IMR-90 (cell line): ENCODE results near the gene TGFBR2. TPM values are rescaled to one million over a fixed set of nuclear protein-coding genes. Genes with fewer than 3 reads are reported as not detected.

ENCODE experiments used
- ATAC-seq: fragments of 200-7000 bp; cut with Tn5 transposase; 2 replicates; pipeline ENCODE4 v1.9.1; 2020; ENCODE audit warnings: low read depth, mild to moderate bottlenecking, moderate library complexity
- BruUV-seq: library from RNA; stranded (reverse); fragments of 400-500 nt; replicated peaks from 2 replicates; lab custom pipeline; 2021; lab: Mats Ljungman, UMichigan
- CTCF ChIA-PET: fragments of 300-600 bp; formaldehyde crosslinking; extraction: SDS; loops from one replicate; lab custom pipeline; 2021; ENCODE audit warnings: antibody characterized with exemption; lab: Yijun Ruan, JAX
- POLR2A ChIA-PET: fragments of 300-600 bp; sonication (Branson Sonifier 250); formaldehyde crosslinking; loops from one replicate; lab custom pipeline; 2022; ENCODE audit warnings: antibody characterized with exemption; ENCODE audit not compliant: unreplicated experiment; lab: Charles Lee
- DNase-seq: peaks from one replicate; pipeline ENCODE4 v3.0.0; 2013
- H2AFZ ChIP-seq: replicated peaks from 2 replicates; pipeline ENCODE3; 2013; ENCODE audit warnings: low read length, mild to moderate bottlenecking; ENCODE audit not compliant: poor library complexity
- H2AK5ac ChIP-seq: 2 replicates; pipeline ENCODE4 v1.6.1; 2013; ENCODE audit warnings: low read depth, low read length, inconsistent platforms
- H2AK9ac ChIP-seq: replicated peaks from 2 replicates; pipeline ENCODE3; 2013; ENCODE audit warnings: mild to moderate bottlenecking, low read depth, low read length, moderate library complexity; ENCODE audit not compliant: poor library complexity
- H2BK120ac ChIP-seq: 2 replicates; pipeline ENCODE4 v1.6.1; 2013; ENCODE audit warnings: low read depth, low read length, inconsistent platforms
- H2BK15ac ChIP-seq: 3 replicates; pipeline ENCODE4 v1.6.1; 2013; ENCODE audit warnings: low read depth, low read length, inconsistent platforms
- H2BK20ac ChIP-seq: 2 replicates; pipeline ENCODE4 v1.6.1; 2013; ENCODE audit warnings: low read depth, mild to moderate bottlenecking, inconsistent platforms, low read length, moderate library complexity
- H2BK5ac ChIP-seq: 2 replicates; pipeline ENCODE4 v1.6.1; 2013; ENCODE audit warnings: mild to moderate bottlenecking, low read depth, low read length, inconsistent platforms; ENCODE audit not compliant: poor library complexity, severe bottlenecking
- H3K14ac ChIP-seq: replicated peaks from 2 replicates; pipeline ENCODE4 v1.6.1; 2013; ENCODE audit warnings: low read depth, low read length, inconsistent platforms
- H3K18ac ChIP-seq: 2 replicates; pipeline ENCODE4 v1.6.1; 2013; ENCODE audit warnings: low read depth, low read length, control low read depth
- H3K23ac ChIP-seq: 2 replicates; pipeline ENCODE4 v1.6.1; 2013; ENCODE audit warnings: low read depth, low read length, inconsistent platforms
- H3K27ac ChIP-seq: 2 replicates; pipeline ENCODE4 v1.5.1; 2013; ENCODE audit warnings: mild to moderate bottlenecking, control low read depth, low read length; ENCODE audit not compliant: insufficient read depth
- H3K27me3 ChIP-seq: 2 replicates; pipeline ENCODE4 v1.6.1; 2013; ENCODE audit warnings: low read length; ENCODE audit not compliant: control insufficient read depth, insufficient read depth
- H3K36me3 ChIP-seq: 2 replicates; pipeline ENCODE4 v1.6.1; 2013; ENCODE audit warnings: low read length, mixed read lengths; ENCODE audit not compliant: control insufficient read depth, insufficient read depth
- H3K4ac ChIP-seq: 2 replicates; pipeline ENCODE4 v1.6.1; 2013; ENCODE audit warnings: low read depth, low read length, inconsistent platforms
- H3K4me1 ChIP-seq: 2 replicates; pipeline ENCODE4 v1.6.1; 2013; ENCODE audit warnings: low read length, mixed read lengths; ENCODE audit not compliant: control insufficient read depth, insufficient read depth
- H3K4me2 ChIP-seq: 2 replicates; pipeline ENCODE4 v1.6.1; 2013; ENCODE audit warnings: low read depth, mild to moderate bottlenecking, control low read depth, low read length, moderate library complexity
- H3K4me3 ChIP-seq: 2 replicates; pipeline ENCODE4 v1.5.1; 2013; ENCODE audit warnings: low read depth, mild to moderate bottlenecking, control low read depth, low read length, moderate library complexity; ENCODE audit not compliant: insufficient read depth
- H3K56ac ChIP-seq: 2 replicates; pipeline ENCODE4 v1.6.1; 2013; ENCODE audit warnings: low read length, inconsistent platforms; ENCODE audit not compliant: insufficient read depth; ENCODE audit errors: extremely low read depth
- H3K79me1 ChIP-seq, 2 experiments: 2 replicates each; pipeline ENCODE4 v1.6.1; 2013; ENCODE audit warnings: low read length in 2 of 2, inconsistent platforms in 1 of 2, low read depth in 1 of 2
- H3K9ac ChIP-seq: 2 replicates; pipeline ENCODE4 v1.6.1; 2013; ENCODE audit warnings: low read depth, low read length, control low read depth
- H3K9me1 ChIP-seq: 2 replicates; pipeline ENCODE4 v1.6.1; 2013; ENCODE audit warnings: low read length, inconsistent platforms; ENCODE audit not compliant: insufficient read depth
- H3K9me3 ChIP-seq: 2 replicates; pipeline ENCODE4 v1.6.1; 2013; ENCODE audit warnings: low read length; ENCODE audit not compliant: control insufficient read depth, insufficient read depth
- H4K20me1 ChIP-seq: 2 replicates; pipeline ENCODE4 v1.6.1; 2013; ENCODE audit warnings: low read length, inconsistent platforms; ENCODE audit not compliant: insufficient read depth
- H4K5ac ChIP-seq: 2 replicates; pipeline ENCODE4 v1.6.1; 2013; ENCODE audit warnings: mild to moderate bottlenecking, low read depth, low read length, control low read depth
- H4K8ac ChIP-seq, 2 experiments: 2 replicates each; pipeline ENCODE4 v1.6.1; 2013; ENCODE audit warnings: low read depth in 2 of 2, low read length in 2 of 2, control low read depth in 1 of 2, inconsistent platforms in 1 of 2
- H4K91ac ChIP-seq: 2 replicates; pipeline ENCODE4 v1.6.1; 2013; ENCODE audit warnings: low read depth, low read length, inconsistent platforms; ENCODE audit not compliant: insufficient read depth
- BHLHE40 ChIP-seq: fragments of 150-350 bp; IDR thresholded peaks from 2 replicates; pipeline ENCODE4 v1.6.1; 2016; ENCODE audit warnings: mild to moderate bottlenecking, low read depth, low read length
- CEBPB ChIP-seq: IDR thresholded peaks from 2 replicates; pipeline ENCODE4 v1.6.1; 2012; ENCODE audit warnings: low read depth, low read length, improper control_type of control experiment
- CHD1 ChIP-seq: IDR thresholded peaks from 2 replicates; pipeline ENCODE4 v1.6.1; 2012; ENCODE audit warnings: low read depth, low read length, improper control_type of control experiment
- MAFK ChIP-seq: IDR thresholded peaks from 2 replicates; pipeline ENCODE4 v1.6.1; 2012; ENCODE audit warnings: low read depth, low read length, improper control_type of control experiment
- MAZ ChIP-seq: IDR thresholded peaks from 2 replicates; pipeline ENCODE4 v1.6.1; 2012; ENCODE audit warnings: low read depth, mild to moderate bottlenecking, low read length, improper control_type of control experiment, moderate library complexity, borderline replicate concordance
- MXI1 ChIP-seq: IDR thresholded peaks from 2 replicates; pipeline ENCODE4 v1.6.1; 2012; ENCODE audit warnings: low read depth, mild to moderate bottlenecking, low read length, moderate library complexity, borderline replicate concordance
- NFE2L2 ChIP-seq: fragments of 150-350 bp; IDR thresholded peaks from 2 replicates; pipeline ENCODE4 v1.6.1; 2016; ENCODE audit warnings: low read depth, mild to moderate bottlenecking, low read length
- POLR2A ChIP-seq: IDR thresholded peaks from 2 replicates; pipeline ENCODE4 v1.6.1; 2012; ENCODE audit warnings: mild to moderate bottlenecking, low read depth, low read length
- RAD21 ChIP-seq: IDR thresholded peaks from 2 replicates; pipeline ENCODE4 v1.6.1; 2012; ENCODE audit warnings: low read length, improper control_type of control experiment
- RFX5 ChIP-seq: IDR thresholded peaks from 2 replicates; pipeline ENCODE4 v1.8.0; 2012; ENCODE audit warnings: low read depth, mild to moderate bottlenecking, low read length, moderate library complexity
- SMC3 ChIP-seq: fragments of 150-350 bp; IDR thresholded peaks from 2 replicates; pipeline ENCODE4 v1.6.1; 2016; ENCODE audit warnings: low read depth, mild to moderate bottlenecking, antibody characterized with exemption, low read length, moderate library complexity
- WGBS, 2 experiments: methylation state at CpG; one replicate each; pipeline versions ENCODE4 v1.1.5 to v1.1.7; 2013; ENCODE audit warnings: missing lambda C conversion rate in 2 of 2; ENCODE audit not compliant: insufficient read length in 1 of 2; ENCODE audit errors: extremely low coverage in 2 of 2; 5-methylcytosine and 5-hydroxymethylcytosine counted together
- dilution Hi-C: fragments of 300-500 bp; cut with HindIII; formaldehyde crosslinking; loops from one replicate; pipeline ENCODE4 v1.14.3; 2018; ENCODE audit warnings: low sequenced_read_pairs; ENCODE audit not compliant: unreplicated experiment
- in situ Hi-C: fragments of 300-500 bp; cut with MboI; formaldehyde crosslinking; loops from 3 replicates; pipeline ENCODE4 v1.14.3; 2019; ENCODE audit warnings: low sequenced_read_pairs, inconsistent platforms, mixed read lengths
- intact Hi-C: fragments of 100-400 bp; cut with micrococcal nuclease; formaldehyde crosslinking; loops from 2 replicates; pipeline ENCODE4 v1.10.0; 2022
- polyA plus RNA-seq, 3 experiments: library from polyadenylated mRNA; depleted of rRNA; stranded (reverse); fragments of >200 nt; gene quantifications; 2 replicates each; pipeline ENCODE4 v1.2.3, GENCODE V29; 2012; ENCODE audit warnings: low replicate concordance in 1 of 3
- total RNA-seq: library from RNA; depleted of rRNA; stranded (reverse); fragments of >200 nt; gene quantifications from 2 replicates; pipeline ENCODE4 v1.2.3, GENCODE V29; 2012
- TF ChIP-seq, protein P1 (sequence below): fragments of 150-350 bp; IDR thresholded peaks from 2 replicates; pipeline ENCODE4 v1.6.1; 2016; ENCODE audit warnings: low read depth, mild to moderate bottlenecking, low read length, moderate library complexity, borderline replicate concordance
- TF ChIP-seq, protein P2 (sequence below): conservative IDR thresholded peaks from 2 replicates; pipeline ENCODE4 v1.5.1; 2012; ENCODE audit warnings: mild to moderate bottlenecking, low read depth, low read length, improper control_type of control experiment
- TF ChIP-seq, protein P3 (sequence below): fragments of 150-350 bp; IDR thresholded peaks from 2 replicates; pipeline ENCODE4 v1.6.1; 2017; ENCODE audit warnings: mild to moderate bottlenecking, antibody characterized with exemption, low read length, low read depth

TGFBR2 gene
- total and polyA plus RNA-seq, 2 of the 4 experiments (the other 2 are of a cell fraction) = 63.7 to 87.5 TPM

DNA sequence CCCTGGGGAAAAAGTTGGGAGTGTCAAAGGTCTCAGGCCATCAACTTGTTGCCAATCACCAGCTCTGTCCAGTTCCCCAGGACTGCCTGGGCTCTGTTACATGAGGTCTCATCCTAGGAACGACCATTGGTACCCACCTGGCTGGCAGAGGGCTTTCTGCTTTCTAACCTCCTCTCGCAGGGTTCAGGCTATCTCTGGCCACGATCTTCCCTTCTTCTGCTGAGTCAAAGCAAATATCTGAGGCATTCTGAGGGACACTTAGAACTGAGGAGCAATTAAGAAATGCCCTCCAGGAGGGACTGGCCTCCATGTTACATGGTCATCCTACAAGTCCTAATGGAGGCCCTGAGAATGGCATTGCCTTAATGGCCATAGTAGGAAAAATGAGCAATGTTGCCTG lies 77.4 kb downstream of the TGFBR2 start (continued):
- TF ChIP-seq MXI1 (no peak), BHLHE40 (no peak)

DNA sequence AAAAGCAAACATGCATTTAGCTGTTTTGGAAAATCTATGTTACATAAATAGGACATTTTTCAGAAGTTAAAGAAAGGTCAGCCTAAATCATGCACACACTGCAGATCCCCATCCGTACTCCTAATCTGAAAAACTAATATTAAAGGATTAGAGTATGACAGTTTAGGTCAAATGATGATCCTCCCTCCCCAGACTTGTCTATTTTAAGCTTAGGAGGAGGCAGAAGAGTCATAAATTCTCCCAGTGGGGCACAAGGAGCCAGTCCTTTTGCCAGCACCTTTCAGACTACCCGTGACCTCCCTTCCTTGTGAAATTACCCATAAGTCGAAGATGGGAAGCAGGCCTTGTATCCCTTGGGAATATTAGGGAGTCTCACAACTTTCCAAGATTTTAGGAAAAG lies 78.0 kb downstream of the TGFBR2 start:
- Histone ChIP-seq H2AFZ (no peak overlapping the region), H3K18ac (no peak overlapping the region), H2BK5ac (no peak overlapping the region), H3K9ac (no peak overlapping the region), H4K91ac (no peak overlapping the region), H2BK120ac (no peak overlapping the region), H3K56ac (no peak overlapping the region), H3K4me3 (no peak overlapping the region), H3K23ac (no peak overlapping the region), H4K5ac (no peak overlapping the region), H3K27me3 (no peaks in the 10 kb centered on the region), H4K8ac (no peak overlapping the region), H3K4me2 (no peak overlapping the region), H3K4me1 (peaks cover 28% of the 10 kb centered on the region), H3K9me3 (no peaks in the 10 kb centered on the region), H3K36me3 (peaks cover 11% of the 10 kb centered on the region), H2BK20ac (no peak overlapping the region), H3K27ac (no peak overlapping the region), H4K20me1 (no peaks in the 10 kb centered on the region), H3K79me1 (peaks cover 20 to 65% of the 10 kb centered on the region in 2 experiments), H3K14ac (no peak overlapping the region), H3K9me1 (peaks cover 19% of the 10 kb centered on the region), H3K4ac (no peak overlapping the region), H2BK15ac (no peak overlapping the region), H2AK5ac (no peak overlapping the region), H2AK9ac (no peak overlapping the region)
- dilution Hi-C loops = no loop called here
- CTCF ChIA-PET = interaction anchor here (1.0 kb wide), 1 partner anchor 25 kb away, joined by 3 read pairs; no protein-coding TSS in a partner anchor
- intact Hi-C loops = loop anchor here (5.0 kb wide), 1 partner anchor 172 kb away; no protein-coding TSS in a partner anchor
- in situ Hi-C loops = no loop called here
- POLR2A ChIA-PET = no interaction called here
- no TSS peak for BruUV-seq
- no peak for ATAC-seq
- no CpG with 5 or more reads among the region's 3 CpGs for WGBS, 2 experiments
- DNase-seq = no peak
- TF ChIP-seq CEBPB (no peak), RAD21 (no peak), MAFK (no peak), MAZ (no peak), CHD1 (no peak), BHLHE40 (no peak), POLR2A (no peak), RFX5 (no peak), SMC3 (no peak), NFE2L2 (no peak), MXI1 (no peak)
- TF ChIP-seq, protein P1, sequence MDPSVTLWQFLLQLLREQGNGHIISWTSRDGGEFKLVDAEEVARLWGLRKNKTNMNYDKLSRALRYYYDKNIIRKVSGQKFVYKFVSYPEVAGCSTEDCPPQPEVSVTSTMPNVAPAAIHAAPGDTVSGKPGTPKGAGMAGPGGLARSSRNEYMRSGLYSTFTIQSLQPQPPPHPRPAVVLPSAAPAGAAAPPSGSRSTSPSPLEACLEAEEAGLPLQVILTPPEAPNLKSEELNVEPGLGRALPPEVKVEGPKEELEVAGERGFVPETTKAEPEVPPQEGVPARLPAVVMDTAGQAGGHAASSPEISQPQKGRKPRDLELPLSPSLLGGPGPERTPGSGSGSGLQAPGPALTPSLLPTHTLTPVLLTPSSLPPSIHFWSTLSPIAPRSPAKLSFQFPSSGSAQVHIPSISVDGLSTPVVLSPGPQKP = no peak
- TF ChIP-seq, protein P2, sequence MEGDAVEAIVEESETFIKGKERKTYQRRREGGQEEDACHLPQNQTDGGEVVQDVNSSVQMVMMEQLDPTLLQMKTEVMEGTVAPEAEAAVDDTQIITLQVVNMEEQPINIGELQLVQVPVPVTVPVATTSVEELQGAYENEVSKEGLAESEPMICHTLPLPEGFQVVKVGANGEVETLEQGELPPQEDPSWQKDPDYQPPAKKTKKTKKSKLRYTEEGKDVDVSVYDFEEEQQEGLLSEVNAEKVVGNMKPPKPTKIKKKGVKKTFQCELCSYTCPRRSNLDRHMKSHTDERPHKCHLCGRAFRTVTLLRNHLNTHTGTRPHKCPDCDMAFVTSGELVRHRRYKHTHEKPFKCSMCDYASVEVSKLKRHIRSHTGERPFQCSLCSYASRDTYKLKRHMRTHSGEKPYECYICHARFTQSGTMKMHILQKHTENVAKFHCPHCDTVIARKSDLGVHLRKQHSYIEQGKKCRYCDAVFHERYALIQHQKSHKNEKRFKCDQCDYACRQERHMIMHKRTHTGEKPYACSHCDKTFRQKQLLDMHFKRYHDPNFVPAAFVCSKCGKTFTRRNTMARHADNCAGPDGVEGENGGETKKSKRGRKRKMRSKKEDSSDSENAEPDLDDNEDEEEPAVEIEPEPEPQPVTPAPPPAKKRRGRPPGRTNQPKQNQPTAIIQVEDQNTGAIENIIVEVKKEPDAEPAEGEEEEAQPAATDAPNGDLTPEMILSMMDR = no peak
- TF ChIP-seq, protein P3, sequence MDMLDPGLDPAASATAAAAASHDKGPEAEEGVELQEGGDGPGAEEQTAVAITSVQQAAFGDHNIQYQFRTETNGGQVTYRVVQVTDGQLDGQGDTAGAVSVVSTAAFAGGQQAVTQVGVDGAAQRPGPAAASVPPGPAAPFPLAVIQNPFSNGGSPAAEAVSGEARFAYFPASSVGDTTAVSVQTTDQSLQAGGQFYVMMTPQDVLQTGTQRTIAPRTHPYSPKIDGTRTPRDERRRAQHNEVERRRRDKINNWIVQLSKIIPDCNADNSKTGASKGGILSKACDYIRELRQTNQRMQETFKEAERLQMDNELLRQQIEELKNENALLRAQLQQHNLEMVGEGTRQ = no peak
